OCI-LY7 (cell line): ENCODE results near the gene SLC35F4. TPM values are rescaled to one million over a fixed set of nuclear protein-coding genes. Genes with fewer than 3 reads are reported as not detected.

Experiments used
- BruUV-seq: library from RNA; stranded (reverse); fragments of 400-500 nt; replicated peaks from 2 replicates; lab custom pipeline; 2021; lab: Mats Ljungman, UMichigan
- CTCF ChIA-PET: fragments of 300-600 bp; sonication (Branson Sonifier 250); formaldehyde crosslinking; loops from one replicate; lab custom pipeline; 2022; ENCODE audit warnings: antibody characterized with exemption; ENCODE audit not compliant: unreplicated experiment; lab: Charles Lee
- POLR2A ChIA-PET: fragments of 300-600 bp; sonication (Branson Sonifier 250); formaldehyde crosslinking; loops from one replicate; lab custom pipeline; 2022; ENCODE audit warnings: antibody characterized with exemption; lab: Charles Lee
- DNase-seq: peaks from one replicate; pipeline ENCODE4 v3.0.0-alpha.2; 2015; ENCODE audit warnings: low spot score
- H2AFZ ChIP-seq: fragments of 200-600 bp; sonication (generic), shearing (Covaris generic); 2 replicates; pipeline ENCODE4 v1.6.1; 2014; ENCODE audit warnings: mild to moderate bottlenecking, antibody characterized with exemption, low read length, moderate library complexity
- H3K27ac ChIP-seq: fragments of 200-600 bp; sonication (generic); 2 replicates; pipeline ENCODE4 v1.5.1; 2014; ENCODE audit warnings: mixed run types, low read depth, mild to moderate bottlenecking, moderate library complexity, low read length, inconsistent platforms; ENCODE audit not compliant: poor library complexity, severe bottlenecking
- H3K36me3 ChIP-seq: fragments of 200-600 bp; sonication (generic); 2 replicates; pipeline ENCODE4 v1.6.1; 2014; ENCODE audit warnings: mild to moderate bottlenecking, antibody characterized with exemption, low read length, moderate library complexity, mixed read lengths; ENCODE audit not compliant: insufficient read depth
- H3K4me1 ChIP-seq: fragments of 200-600 bp; sonication (generic); 2 replicates; pipeline ENCODE4 v1.5.1; 2014; ENCODE audit warnings: mild to moderate bottlenecking, low read length; ENCODE audit not compliant: insufficient read depth, poor library complexity, severe bottlenecking
- H3K4me2 ChIP-seq: fragments of 200-600 bp; sonication (generic); 2 replicates; pipeline ENCODE4 v1.6.1; 2014; ENCODE audit warnings: mild to moderate bottlenecking, low read length
- H3K4me3 ChIP-seq: fragments of 200-600 bp; sonication (generic); 2 replicates; pipeline ENCODE4 v1.5.1; 2014; ENCODE audit warnings: mild to moderate bottlenecking, low read depth, low read length; ENCODE audit not compliant: poor library complexity, severe bottlenecking
- H3K79me2 ChIP-seq: fragments of 200-600 bp; sonication (generic); 2 replicates; pipeline ENCODE4 v1.6.1; 2016; ENCODE audit warnings: low read depth, mild to moderate bottlenecking, low read length, moderate library complexity, mixed read lengths; ENCODE audit not compliant: insufficient read depth
- H3K9me2 ChIP-seq: fragments of 200-600 bp; sonication (generic); 2 replicates; pipeline ENCODE4 v1.6.1; 2016; ENCODE audit warnings: mild to moderate bottlenecking, low read length, mixed read lengths; ENCODE audit not compliant: insufficient read depth
- H3K9me3 ChIP-seq: fragments of 200-600 bp; sonication (generic); 2 replicates; pipeline ENCODE4 v1.6.1; 2014; ENCODE audit warnings: mild to moderate bottlenecking, mixed run types, low read length, mixed read lengths
- H4K20me1 ChIP-seq: fragments of 200-600 bp; sonication (generic); 2 replicates; pipeline ENCODE4 v1.6.1; 2014; ENCODE audit warnings: mild to moderate bottlenecking, antibody characterized with exemption, low read length, moderate library complexity, mixed read lengths; ENCODE audit not compliant: insufficient read depth
- CTCF ChIP-seq: fragments of 200-600 bp; sonication (generic); conservative IDR thresholded peaks from 2 replicates; pipeline ENCODE4 v1.5.1; 2014; ENCODE audit warnings: mild to moderate bottlenecking, antibody characterized with exemption, low read length, moderate library complexity, mixed read lengths
- EZH2phosphoT487 ChIP-seq: fragments of 200-600 bp; sonication (generic); IDR thresholded peaks from 2 replicates; pipeline ENCODE4 v1.6.1; 2018; ENCODE audit warnings: low read depth, borderline replicate concordance, mild to moderate bottlenecking, mixed run types, antibody characterized with exemption, low read length, moderate library complexity, mixed read lengths
- intact Hi-C: fragments of 100-400 bp; cut with micrococcal nuclease; formaldehyde crosslinking; loops from one replicate; pipeline ENCODE4 v1.10.0; 2022; ENCODE audit not compliant: unreplicated experiment
- total RNA-seq, 2 experiments: library from RNA; depleted of rRNA in 1 of 2; stranded (reverse); fragments of >200 nt in 1 of 2; shearing (Covaris generic) in 1 of 2; gene quantifications; 2 replicates each; pipeline ENCODE4 v1.2.3, GENCODE V29; 2014 to 2022

Gene SLC35F4
- total RNA-seq, 2 experiments from 2014 or later = not detected

- H3K9me3 ChIP-seq = no peaks in the 10 kb centered on the region
- no peaks in the 10 kb centered on the region for H4K20me1 ChIP-seq
- H3K36me3 ChIP-seq = no peaks in the 10 kb centered on the region
- no peak overlapping the region for H3K4me2 ChIP-seq
- no peaks in the 10 kb centered on the region for H3K79me2 ChIP-seq
- TF ChIP-seq CTCF (no peak), EZH2phosphoT487 (no peak)
- no peak overlapping the region for H2AFZ ChIP-seq
- no peak for DNase-seq
- H3K4me1 ChIP-seq = no peaks in the 10 kb centered on the region
- intact Hi-C loops = no loop called here
- CTCF ChIA-PET = no interaction called here
- no peaks in the 10 kb centered on the region for H3K9me2 ChIP-seq
- BruUV-seq = no TSS peak
- POLR2A ChIA-PET = no interaction called here
- no peak overlapping the region for H3K27ac ChIP-seq
- no peak overlapping the region for H3K4me3 ChIP-seq
These were observed 104.1 kb downstream of the SLC35F4 start for GRCh38 chr14:57761800-57762199.

GRCh38 chr14:57760896-57761295 is 105.0 kb downstream of the SLC35F4 start:
- H3K36me3 ChIP-seq = no peaks in the 10 kb centered on the region

More at GRCh38 chr14:57760896-57761295, 105.0 kb downstream of the SLC35F4 start:
- BruUV-seq = no TSS peak
- intact Hi-C loops = no loop called here
- Histone ChIP-seq H3K27ac (no peak overlapping the region), H3K9me2 (no peaks in the 10 kb centered on the region), H4K20me1 (no peaks in the 10 kb centered on the region), H3K4me3 (no peak overlapping the region), H3K4me2 (no peak overlapping the region), H3K79me2 (no peaks in the 10 kb centered on the region), H3K4me1 (no peaks in the 10 kb centered on the region), H2AFZ (no peak overlapping the region), H3K9me3 (no peaks in the 10 kb centered on the region)
- no peak for DNase-seq
- ChIA-PET POLR2A (no interaction called here), CTCF (no interaction called here)
- TF ChIP-seq CTCF (no peak), EZH2phosphoT487 (no peak)
